ENCODE results near the gene SH3BP5.

SH3BP5 gene

GRCh38 chr3:15294929-15295328 lies 37.5 kb downstream of the SH3BP5 start:
- no peak for DNase-seq

- no peak for DNase-seq
Measured at GRCh38 chr3:15292765-15293522, 39.4 kb downstream of the SH3BP5 start.

- DNase-seq: no peak
Measured at GRCh38 chr3:15291589-15292541, 40.5 kb downstream of the SH3BP5 start.

- no peak for DNase-seq
Measured at GRCh38 chr3:15290736-15291135, 41.6 kb downstream of the SH3BP5 start.

GRCh38 chr3:15289661-15290060 lies 42.7 kb downstream of the SH3BP5 start:
- no peak for DNase-seq

- no peak for DNase-seq
Measured at GRCh38 chr3:15288331-15289035, 43.9 kb downstream of the SH3BP5 start.

GRCh38 chr3:15287565-15288330 lies 44.6 kb downstream of the SH3BP5 start:
- DNase-seq: no peak

GRCh38 chr3:15286022-15286421 lies 46.4 kb downstream of the SH3BP5 start:
- no peak for DNase-seq

- DNase-seq: peak; percentile 99
Measured at GRCh38 chr3:15284121-15284889, 48.1 kb downstream of the SH3BP5 start.

GRCh38 chr3:15283702-15284101 lies 48.7 kb downstream of the SH3BP5 start:
- DNase-seq: no peak

- no peak for DNase-seq
Measured at GRCh38 chr3:15281817-15282216, 50.6 kb downstream of the SH3BP5 start.

GRCh38 chr3:15280853-15281532 lies 51.4 kb downstream of the SH3BP5 start:
- no peak for DNase-seq

GRCh38 chr3:15279671-15280402 lies 52.5 kb downstream of the SH3BP5 start:
- DNase-seq: no peak

GRCh38 chr3:15279205-15279604 lies 53.2 kb downstream of the SH3BP5 start:
- no peak for DNase-seq

GRCh38 chr3:15277861-15278500 lies 54.4 kb downstream of the SH3BP5 start:
- no peak for DNase-seq

- DNase-seq: no peak
Measured at GRCh38 chr3:15276028-15276724, 56.2 kb downstream of the SH3BP5 start.

GRCh38 chr3:15273227-15273626 lies 59.2 kb downstream of the SH3BP5 start:
- DNase-seq: no peak

- DNase-seq: no peak
Measured at GRCh38 chr3:15272426-15273196, 59.8 kb downstream of the SH3BP5 start.

Measured in NCI-H1092 treated with DMSO at 0.1 percent for 48 hours (cell line).